ENCODE measurements around the gene TLL2. TPM values are rescaled to one million over a fixed set of nuclear protein-coding genes. Genes with fewer than 3 reads are reported as not detected.

TLL2 gene
- total and polyA plus RNA-seq, 9 of the 15 experiments (the other 6 are each of a cell fraction or from before 2014, with no cell fraction given): 0.09 TPM; not detected in 8

- TF ChIP-seq ZBTB12 (CRISPR knock-in tag; IDR thresholded peaks at IDR 0.05): no peak
- TF ChIP-seq MYC (IDR thresholded peaks at IDR 0.05; ENCODE audit: low read depth, low read length): no peak
- TF ChIP-seq MYC (CRISPR knock-in tag; IDR thresholded peaks at IDR 0.05; ENCODE audit: borderline replicate concordance, low read depth): no peak
- no peak for TF ChIP-seq SLC30A9 (CRISPR knock-in tag; IDR thresholded peaks at IDR 0.05)
- TF ChIP-seq GMEB1 (CRISPR knock-in tag; IDR thresholded peaks at IDR 0.05): no peak
- TF ChIP-seq XRCC4 (IDR thresholded peaks at IDR 0.05; ENCODE audit: extremely low read depth, insufficient read depth, insufficient read length): no peak
- no peak for TF ChIP-seq E2F5 (CRISPR knock-in tag; IDR thresholded peaks at IDR 0.05)
- TF ChIP-seq STAT5A (IDR thresholded peaks at IDR 0.05; ENCODE audit: borderline replicate concordance, low read length): no peak
- TF ChIP-seq MITF (IDR thresholded peaks at IDR 0.05): no peak
- TF ChIP-seq HSF4 (CRISPR knock-in tag; IDR thresholded peaks at IDR 0.05; ENCODE audit: borderline replicate concordance): no peak
- H3K27me3 ChIP-seq (ENCODE audit: control insufficient read depth in 2 of 2, insufficient read depth in 2 of 2, low read length in 2 of 2): no peaks in the 10 kb centered on the region
- H3K4me3 ChIP-seq: no peak overlapping the region
- no peak overlapping the region for H3K9ac ChIP-seq (ENCODE audit: insufficient read depth in 1 of 2, low read depth in 2 of 2, low read length in 2 of 2)
- in situ Hi-C loops (cut with MboI): no loop called here
- BruUV-seq (replicated peaks): no TSS peak
- intact Hi-C loops (cut with micrococcal nuclease): no loop called here
- H3K9me1 ChIP-seq (ENCODE audit: control insufficient read depth, insufficient read depth, low read length): no peaks in the 10 kb centered on the region
- FAIRE-seq: no peak
- H3K27ac ChIP-seq (ENCODE audit: extremely low read depth, low read depth, low read length): no peak overlapping the region
- H3K4me2 ChIP-seq (ENCODE audit: insufficient read depth, low read length): no peak overlapping the region
- H3K36me3 ChIP-seq (ENCODE audit: control insufficient read depth, insufficient read depth, low read length): no peaks in the 10 kb centered on the region
- POLR2A ChIA-PET: interaction anchor here (0.8 kb wide), 1 partner anchor 666 kb away, joined by 3 read pairs; no protein-coding TSS in a partner anchor
- no peak for DNase-seq (ENCODE audit: extremely low read depth in 1 of 4, low spot score in 3 of 4)
- no peak overlapping the region for H2AFZ ChIP-seq (ENCODE audit: low read depth, low read length)
- no peaks in the 10 kb centered on the region for H3K9me3 ChIP-seq (replicated peaks; ENCODE audit: control insufficient read depth, insufficient read depth, low read depth, low read length)
- no peaks in the 10 kb centered on the region for H3K79me2 ChIP-seq (ENCODE audit: control insufficient read depth, insufficient read depth, low read length)
- H4K20me1 ChIP-seq (replicated peaks; ENCODE audit: control insufficient read depth, insufficient read depth, low read length): no peaks in the 10 kb centered on the region; the same call in 1 of the 2 replicates
- CTCF ChIA-PET (ENCODE audit: low intra/inter-chr PET ratio): no interaction called here
- no peaks in the 10 kb centered on the region for H3K4me1 ChIP-seq (replicated peaks in 1 of 2; ENCODE audit: control insufficient read depth in 2 of 2, insufficient read depth in 2 of 2, low read length in 2 of 2)
- WGBS (ENCODE audit: insufficient coverage, low coverage, missing lambda C conversion rate): 0% methylated on average over 1 of the region's 1 CpG
- no peak for ATAC-seq
Observed at GRCh38 chr10:96333101-96333500, 180.6 kb downstream of the TLL2 start.

Data from K562 (cell line).